Duodenal mucosa (tissue), 2 donors: ENCODE results near the gene SF3B4.

Source experiments
- H3K27ac ChIP-seq: one replicate; pipeline ENCODE4 v1.7.0; 2013; ENCODE audit warnings: low read depth, low read length
- H3K27me3 ChIP-seq, 2 donors: one replicate each; pipeline ENCODE4 v1.7.0; 2013; ENCODE audit warnings: low read length in 2 of 2, control low read depth in 1 of 2; ENCODE audit not compliant: insufficient read depth in 2 of 2, control insufficient read depth in 1 of 2
- H3K36me3 ChIP-seq, 2 donors: one replicate each; pipeline ENCODE4 v1.7.0; 2013; ENCODE audit warnings: low read length in 2 of 2, control low read depth in 1 of 2; ENCODE audit not compliant: insufficient read depth in 2 of 2, control insufficient read depth in 1 of 2
- H3K4me1 ChIP-seq, 2 donors: one replicate each; pipeline ENCODE4 v1.7.0; 2013; ENCODE audit warnings: low read length in 2 of 2, control low read depth in 1 of 2; ENCODE audit not compliant: insufficient read depth in 2 of 2, control insufficient read depth in 1 of 2
- H3K4me3 ChIP-seq, 2 donors: one replicate each; pipeline ENCODE4 v1.7.0; 2013; ENCODE audit warnings: low read length in 2 of 2, low read depth in 1 of 2
- H3K9ac ChIP-seq, 2 donors: one replicate each; pipeline ENCODE4 v1.7.0; 2013; ENCODE audit warnings: low read length in 2 of 2, low read depth in 1 of 2
- H3K9me3 ChIP-seq, 2 donors: one replicate each; pipeline ENCODE4 v1.7.0; 2013; ENCODE audit warnings: low read length in 2 of 2, control low read depth in 1 of 2; ENCODE audit not compliant: control insufficient read depth in 1 of 2

SF3B4 gene

DNA sequence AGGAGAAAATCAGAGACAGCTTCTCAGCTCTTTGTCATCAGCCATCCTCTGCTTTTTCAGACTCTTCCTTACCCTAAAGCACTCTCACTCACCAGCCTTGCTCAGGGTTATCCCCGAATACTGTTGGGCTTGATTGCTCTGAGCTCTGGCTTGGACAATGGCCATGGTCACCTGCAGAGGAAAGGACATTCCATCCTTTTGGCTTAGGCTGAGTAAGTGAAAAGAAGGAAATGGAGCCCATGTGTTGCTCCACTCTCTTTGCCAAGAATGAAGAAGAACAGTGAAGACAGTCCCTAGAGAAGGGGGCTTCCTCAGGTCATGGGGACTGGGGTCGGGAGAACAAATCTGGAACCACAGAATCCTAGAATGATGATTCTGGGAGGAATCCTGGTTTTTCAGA, 6.8 kb upstream of the SF3B4 start:
- H3K4me1 ChIP-seq: peaks cover 47 to 59% of the 10 kb centered on the region in 2 donors
- peak overlapping the region in 1 of 2 donors; percentile 92 for H3K9ac ChIP-seq
- H3K27me3 ChIP-seq: no peaks in the 10 kb centered on the region
- no peaks in the 10 kb centered on the region for H3K9me3 ChIP-seq
- H3K4me3 ChIP-seq: peak overlapping the region; percentile 81 to 84
- H3K27ac ChIP-seq: no peak overlapping the region
- H3K36me3 ChIP-seq: peaks cover 38 to 46% of the 10 kb centered on the region in 2 donors

GRCh38 chr1:149933208-149933607, 5.6 kb upstream of the SF3B4 start:
- Histone ChIP-seq H3K27ac (no peak overlapping the region), H3K9ac (no peak overlapping the region), H3K9me3 (no peaks in the 10 kb centered on the region), H3K27me3 (no peaks in the 10 kb centered on the region), H3K4me3 (peak overlapping the region in 1 of 2 donors; percentile 40), H3K4me1 (peaks cover 48 to 63% of the 10 kb centered on the region in 2 donors), H3K36me3 (peaks cover 39 to 47% of the 10 kb centered on the region in 2 donors)

DNA sequence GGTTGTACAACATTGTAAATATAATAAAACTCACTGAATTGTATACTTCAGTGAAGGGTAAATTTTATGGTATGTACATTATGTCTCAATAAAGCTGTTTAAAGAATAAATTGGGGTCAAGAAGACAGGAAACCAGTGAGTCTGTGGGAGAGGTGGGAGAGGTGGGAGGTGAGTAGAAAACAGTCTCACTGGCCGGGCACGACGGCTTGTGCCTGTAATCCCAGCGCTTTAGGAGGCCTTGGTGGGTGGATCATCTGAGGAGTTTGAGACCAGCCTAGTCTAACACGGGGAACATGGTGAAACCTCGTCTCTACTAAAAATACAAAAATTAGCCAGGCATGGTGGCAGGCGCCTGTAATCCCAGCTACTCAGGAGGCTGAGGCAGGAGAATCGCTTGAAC, 4.9 kb upstream of the SF3B4 start:
- Histone ChIP-seq H3K4me1 (peaks cover 42 to 58% of the 10 kb centered on the region in 2 donors), H3K9me3 (no peaks in the 10 kb centered on the region), H3K27ac (no peak overlapping the region), H3K4me3 (no peak overlapping the region), H3K36me3 (peaks cover 39 to 47% of the 10 kb centered on the region in 2 donors), H3K9ac (no peak overlapping the region), H3K27me3 (no peaks in the 10 kb centered on the region)

DNA sequence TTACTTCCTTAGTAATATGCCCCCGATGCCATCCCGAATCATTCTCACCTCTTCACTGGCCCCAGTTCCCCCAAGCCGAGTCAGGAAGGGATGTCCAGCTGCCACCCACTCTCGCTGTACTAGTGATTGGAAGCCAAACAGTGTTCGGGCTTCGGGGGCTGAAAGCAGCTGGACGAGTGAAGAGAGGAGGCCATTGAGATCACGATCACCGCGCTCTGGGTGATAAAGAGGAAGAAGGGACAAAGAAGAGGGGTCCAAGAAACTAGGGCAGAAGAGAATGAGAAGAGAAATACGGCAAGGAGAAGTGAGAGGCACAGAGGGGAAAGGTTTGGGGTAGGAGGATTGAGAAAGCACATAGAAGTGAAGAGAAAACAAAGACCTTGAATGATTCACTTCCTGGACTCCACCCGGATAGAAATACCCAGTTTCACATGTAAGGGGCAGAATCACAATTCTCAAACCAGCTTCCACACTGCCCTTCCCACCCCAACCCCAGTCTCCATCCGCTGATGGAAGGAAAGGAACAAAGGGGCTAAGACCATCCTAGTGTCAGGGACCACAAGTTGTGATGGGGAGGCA, 3.7 kb upstream of the SF3B4 start:
- Histone ChIP-seq H3K27me3 (no peaks in the 10 kb centered on the region), H3K9ac (no peak overlapping the region), H3K9me3 (no peaks in the 10 kb centered on the region), H3K27ac (no peak overlapping the region), H3K4me1 (peaks cover 49 to 59% of the 10 kb centered on the region in 2 donors), H3K4me3 (peak overlapping the region in 1 of 2 donors; percentile 17), H3K36me3 (peaks cover 39 to 50% of the 10 kb centered on the region in 2 donors)

DNA sequence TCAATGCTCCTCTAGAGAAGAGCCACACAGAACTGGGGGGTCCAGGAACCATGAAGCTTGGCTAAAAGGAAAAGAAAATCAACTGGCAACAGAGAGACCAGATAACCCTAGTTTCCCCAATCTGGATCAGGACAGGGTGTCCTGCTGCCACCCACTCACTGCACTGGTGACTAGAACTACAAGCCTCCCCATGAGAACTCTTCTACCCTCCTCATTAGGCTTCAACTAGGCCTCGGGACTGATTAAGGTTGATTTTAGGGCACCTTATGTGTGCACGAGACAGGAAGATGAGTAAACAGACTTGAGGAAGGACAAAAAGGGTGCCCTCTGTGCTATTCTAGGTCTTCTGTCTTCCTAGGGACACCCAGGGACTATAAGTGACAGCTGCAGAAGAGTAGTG, 2.3 kb upstream of the SF3B4 start:
- no peak overlapping the region for H3K27ac ChIP-seq
- no peaks in the 10 kb centered on the region for H3K27me3 ChIP-seq
- H3K9ac ChIP-seq: peak overlapping the region in 1 of 2 donors; percentile 6
- H3K9me3 ChIP-seq: no peaks in the 10 kb centered on the region
- peaks cover 48 to 54% of the 10 kb centered on the region in 2 donors for H3K4me1 ChIP-seq
- no peak overlapping the region for H3K4me3 ChIP-seq
- H3K36me3 ChIP-seq: peaks cover 49 to 64% of the 10 kb centered on the region in 2 donors

DNA sequence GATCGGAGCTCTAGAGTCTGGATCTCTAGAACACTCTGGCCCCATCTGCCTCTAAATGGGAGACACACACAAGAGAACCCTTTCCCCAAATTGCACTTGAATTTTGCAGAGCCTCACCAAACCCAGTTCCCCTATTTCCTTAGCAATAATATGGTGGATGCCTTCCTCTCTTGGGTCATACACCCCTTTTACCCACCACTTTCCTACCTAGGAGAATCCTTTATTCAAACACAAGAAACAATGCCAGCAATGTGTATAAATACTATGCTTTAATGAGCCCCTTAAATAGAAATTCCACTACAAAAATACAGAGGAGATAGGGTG, 760 bp upstream of the SF3B4 start:
- Histone ChIP-seq H3K4me3 (peak overlapping the region; percentile 79 to 97), H3K9me3 (no peaks in the 10 kb centered on the region), H3K36me3 (peaks cover 55 to 68% of the 10 kb centered on the region in 2 donors), H3K27me3 (no peaks in the 10 kb centered on the region), H3K27ac (peak overlapping the region; percentile 95), H3K4me1 (peaks cover 35 to 42% of the 10 kb centered on the region in 2 donors), H3K9ac (peak overlapping the region; percentile 70 to 86)

DNA sequence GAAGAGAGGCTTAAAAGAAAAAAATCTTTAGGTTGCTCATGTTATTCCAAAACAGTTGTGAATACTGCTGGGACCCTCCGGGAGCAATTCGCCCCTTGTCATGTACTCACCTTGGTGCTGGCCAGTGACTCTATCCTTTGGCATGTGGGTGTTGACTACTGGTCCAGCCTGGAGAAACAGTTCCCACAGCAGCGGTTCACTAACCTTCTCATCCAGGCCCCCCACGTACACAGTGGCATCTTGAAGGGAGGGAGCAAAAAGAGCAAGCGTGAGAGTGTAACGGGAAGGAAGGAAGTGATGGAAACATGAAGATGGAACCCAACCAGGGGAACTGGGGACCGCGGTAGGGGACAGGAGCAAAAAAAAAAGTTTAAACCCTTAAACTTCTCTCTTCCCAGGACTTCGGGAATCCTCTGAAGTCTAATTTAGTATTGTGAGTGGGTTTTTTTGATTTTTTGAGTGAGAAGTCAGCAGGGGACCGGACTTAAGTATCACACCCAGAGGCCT, 494 bp downstream of the SF3B4 start:
- Histone ChIP-seq H3K27ac (no peak overlapping the region), H3K36me3 (peaks cover 55 to 73% of the 10 kb centered on the region in 2 donors), H3K27me3 (no peaks in the 10 kb centered on the region), H3K4me1 (peaks cover 32 to 40% of the 10 kb centered on the region in 2 donors), H3K4me3 (peak overlapping the region; percentile 79 to 97), H3K9ac (peak overlapping the region; percentile 70 to 86), H3K9me3 (no peaks in the 10 kb centered on the region)

GRCh38 chr1:149926296-149926695, 1.3 kb downstream of the SF3B4 start:
- H3K36me3 ChIP-seq: peaks cover 47 to 65% of the 10 kb centered on the region in 2 donors
- no peak overlapping the region for H3K27ac ChIP-seq
- peak overlapping the region in 1 of 2 donors; percentile 79 for H3K4me3 ChIP-seq

DNA sequence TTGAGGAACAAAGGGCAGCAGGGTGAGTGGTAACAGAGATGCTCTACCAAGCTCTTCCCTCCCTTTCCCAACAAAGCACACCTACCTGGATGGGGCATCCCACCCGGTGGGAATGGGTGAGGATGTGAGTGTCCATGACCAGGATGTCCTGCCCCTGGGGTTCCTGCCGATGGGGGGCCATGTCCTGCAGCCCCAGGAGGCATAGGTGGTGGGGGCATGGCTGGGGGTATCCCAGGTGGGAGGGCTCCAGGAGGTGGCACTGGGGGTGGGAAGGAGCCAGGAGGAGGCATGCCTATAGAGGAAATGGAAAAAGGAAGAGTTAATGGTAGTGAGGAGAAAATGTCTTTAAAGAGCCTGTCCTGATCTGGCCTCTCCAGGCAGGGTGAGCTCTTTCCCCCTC, 1.9 kb downstream of the SF3B4 start:
- H3K4me3 ChIP-seq: no peak overlapping the region
- peaks cover 42 to 60% of the 10 kb centered on the region in 2 donors for H3K36me3 ChIP-seq
- H3K4me1 ChIP-seq: peaks cover 25 to 27% of the 10 kb centered on the region in 2 donors
- H3K27me3 ChIP-seq: no peaks in the 10 kb centered on the region
- H3K27ac ChIP-seq: no peak overlapping the region
- no peaks in the 10 kb centered on the region for H3K9me3 ChIP-seq
- no peak overlapping the region for H3K9ac ChIP-seq

More at GRCh38 chr1:149926296-149926695, 1.3 kb downstream of the SF3B4 start:
- no peaks in the 10 kb centered on the region for H3K9me3 ChIP-seq
- H3K9ac ChIP-seq: no peak overlapping the region
- H3K27me3 ChIP-seq: no peaks in the 10 kb centered on the region
- H3K4me1 ChIP-seq: peaks cover 25 to 32% of the 10 kb centered on the region in 2 donors

DNA sequence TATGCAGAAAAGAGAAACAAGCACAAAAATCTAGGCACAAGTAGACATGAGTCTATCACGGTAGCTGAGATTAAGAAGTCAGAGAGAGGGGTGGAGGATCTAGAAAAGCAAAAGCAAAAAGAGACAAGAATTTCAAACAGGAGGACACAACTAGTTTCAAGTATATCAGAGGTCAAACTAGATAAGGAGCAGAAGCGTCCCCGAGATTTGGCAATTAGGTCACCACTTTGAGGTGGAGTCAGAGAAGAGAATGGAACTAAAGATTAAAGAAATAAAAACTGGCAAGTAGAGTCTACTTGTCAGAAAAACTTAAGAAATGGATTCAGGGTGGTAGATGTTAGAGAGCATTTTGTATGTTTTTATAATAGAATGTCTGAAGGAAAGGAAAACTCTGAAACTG, 2.3 kb downstream of the SF3B4 start:
- Histone ChIP-seq H3K9me3 (no peaks in the 10 kb centered on the region), H3K4me1 (peaks cover 25 to 27% of the 10 kb centered on the region in 2 donors), H3K9ac (no peak overlapping the region), H3K36me3 (peaks cover 38 to 55% of the 10 kb centered on the region in 2 donors), H3K27me3 (no peaks in the 10 kb centered on the region), H3K27ac (no peak overlapping the region), H3K4me3 (no peak overlapping the region)
